T47D (cell line): Measurements from ENCODE around the gene SCYL1.

Experiments used
- DNase-seq, 2 experiments: peaks; one replicate each; pipeline versions ENCODE4 v3.0.0 to v3.0.0-alpha.2; 2011 to 2012; ENCODE audit warnings: low read depth in 1 of 2, low spot score in 1 of 2
- JUND ChIP-seq: IDR thresholded peaks from 2 replicates; pipeline ENCODE4 v1.6.1; 2012; ENCODE audit warnings: low read depth
- in situ Hi-C: cut with HindIII; loops from 2 replicates; pipeline ENCODE4 v1.10.0; 2016; ENCODE audit warnings: low sequenced_read_pairs, low pct_unique_long_range_greater_than_20kb

Gene SCYL1

DNA sequence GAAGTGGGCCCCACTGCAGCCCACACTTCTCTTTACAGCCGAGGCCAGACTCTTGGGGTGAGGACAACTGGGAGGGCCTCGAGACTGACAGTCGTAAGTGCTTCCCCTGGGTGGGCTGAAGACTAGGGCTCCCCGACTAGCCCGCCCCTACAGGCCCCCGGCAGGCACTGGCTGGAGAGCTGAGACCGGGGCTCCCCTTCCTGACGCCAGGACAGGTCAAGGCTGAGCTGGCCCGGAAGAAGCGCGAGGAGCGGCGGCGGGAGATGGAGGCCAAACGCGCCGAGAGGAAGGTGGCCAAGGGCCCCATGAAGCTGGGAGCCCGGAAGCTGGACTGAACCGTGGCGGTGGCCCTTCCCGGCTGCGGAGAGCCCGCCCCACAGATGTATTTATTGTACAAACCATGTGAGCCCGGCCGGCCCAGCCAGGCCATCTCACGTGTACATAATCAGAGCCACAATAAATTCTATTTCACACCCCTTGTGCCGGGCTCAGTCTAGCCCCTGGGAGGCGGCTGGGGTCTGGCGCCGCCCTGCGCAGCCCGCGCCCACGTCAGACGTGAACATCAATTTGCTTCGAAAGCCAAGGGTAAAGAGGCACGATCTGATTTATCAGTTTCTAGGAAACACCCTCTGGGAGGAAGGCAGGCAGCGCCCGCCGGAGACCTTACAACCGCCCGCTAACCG is 13.5 kb downstream of the SCYL1 start:
- no peak for DNase-seq
- in situ Hi-C loops = no loop called here
- TF ChIP-seq JUND = no peak

DNA sequence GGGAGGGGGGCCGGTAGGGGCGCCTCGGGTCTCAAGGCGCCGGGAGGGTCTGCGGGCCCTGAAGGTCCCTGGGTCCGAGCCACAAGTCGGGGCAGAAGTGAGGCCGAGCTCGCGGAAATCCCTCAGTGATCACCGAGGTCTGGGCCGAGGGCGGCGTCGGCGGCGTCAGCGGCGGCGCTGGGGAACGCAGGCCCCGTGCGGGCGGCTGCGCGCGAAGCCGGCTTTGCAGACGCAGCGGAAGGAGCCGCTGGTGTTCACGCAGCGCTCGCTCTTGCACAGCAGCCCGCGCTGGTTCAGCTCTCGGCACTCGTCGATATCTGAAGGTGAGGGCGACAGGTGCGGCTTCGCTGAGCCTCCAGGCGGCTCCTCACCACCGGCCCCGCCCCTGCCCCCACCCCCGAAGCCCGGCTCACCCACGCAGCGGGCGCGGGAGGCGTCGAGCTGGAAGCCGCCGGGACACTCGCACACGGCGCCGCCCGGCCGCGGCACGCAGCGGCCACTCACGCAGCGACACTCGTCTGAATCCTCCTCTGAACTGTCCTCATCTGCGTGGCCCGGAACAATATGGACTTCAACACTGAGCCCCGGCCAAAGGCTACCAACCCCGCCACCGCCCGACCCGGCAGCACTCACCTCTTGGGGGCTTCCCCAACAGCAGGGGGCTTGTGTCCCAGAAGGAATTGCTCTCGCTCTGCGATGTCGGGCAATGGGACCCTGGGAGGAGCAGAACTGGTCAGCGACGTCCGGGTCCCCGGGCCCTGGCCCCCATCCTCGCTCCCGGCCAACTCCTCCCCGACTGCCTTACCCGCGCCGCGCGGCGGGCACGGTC is 14.2 kb downstream of the SCYL1 start:
- in situ Hi-C loops = no loop called here
- no peak for TF ChIP-seq JUND
- DNase-seq = no peak

DNA sequence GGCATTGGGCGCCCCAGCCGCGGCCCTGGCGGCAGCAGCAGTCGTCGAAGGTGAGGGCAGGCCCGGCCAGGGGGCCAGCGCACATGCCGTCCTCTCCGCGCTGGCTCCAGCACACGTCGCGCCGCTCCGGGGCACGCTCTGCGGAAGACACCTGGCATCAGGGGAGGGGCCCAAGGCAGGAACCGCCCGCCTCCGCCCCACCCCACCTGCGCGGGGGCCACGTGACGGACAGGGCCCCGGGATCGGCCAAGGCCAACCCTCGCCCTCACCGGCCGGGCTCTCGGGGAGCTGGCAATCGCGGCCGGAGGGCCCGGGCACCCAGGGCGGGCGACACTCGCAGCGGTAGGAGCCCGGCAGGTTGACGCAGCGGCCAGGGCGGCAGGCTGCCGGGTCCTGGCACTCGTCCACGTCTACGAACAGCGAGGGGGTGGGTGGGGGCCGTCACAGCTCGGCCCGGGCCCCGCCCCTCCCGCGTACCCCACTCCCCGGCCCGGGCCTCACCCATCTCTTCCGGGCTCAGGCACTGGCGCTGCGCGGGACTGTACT is 14.9 kb downstream of the SCYL1 start:
- DNase-seq = peak; percentile 95 to 99
- no peak for TF ChIP-seq JUND
- in situ Hi-C loops = no loop called here

DNA sequence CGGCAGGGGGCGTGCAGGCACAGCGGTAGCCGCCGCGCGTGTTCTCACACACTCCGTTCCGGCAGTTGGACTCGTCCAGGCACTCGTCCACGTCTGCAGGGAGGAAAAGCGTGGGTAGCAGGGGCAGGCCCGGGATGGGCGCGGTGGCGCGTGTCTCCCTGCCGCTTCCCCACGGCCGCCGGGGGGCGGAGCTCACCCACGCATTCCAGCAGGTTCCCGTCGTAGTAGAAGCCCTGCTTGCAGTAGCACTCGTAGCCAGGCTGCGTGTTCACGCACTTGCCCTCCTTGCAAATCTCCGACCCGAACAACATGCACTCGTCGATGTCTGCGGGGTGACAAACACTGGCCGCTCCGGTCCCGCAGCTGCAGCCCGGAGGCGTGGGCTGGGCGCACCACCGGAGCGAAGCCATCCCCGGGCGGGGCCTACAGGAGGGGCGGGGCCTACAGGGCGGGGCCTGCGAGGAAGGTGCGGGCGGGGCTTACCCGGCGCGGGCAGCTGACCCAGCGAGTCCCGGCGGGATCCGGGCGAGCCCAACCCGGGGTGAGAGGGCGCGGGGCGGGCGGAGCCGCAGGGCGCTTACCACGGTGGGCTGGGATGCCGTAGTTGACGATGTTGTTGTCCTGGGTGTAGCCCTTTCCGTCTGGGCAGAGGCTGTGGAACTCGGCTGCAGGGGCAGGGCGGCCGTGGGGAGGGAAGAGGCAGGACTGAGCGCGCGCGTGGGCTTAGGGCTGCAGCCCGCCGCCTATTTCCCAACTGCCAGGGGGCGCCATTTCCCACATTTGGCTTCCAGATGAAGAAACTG is 15.6 kb downstream of the SCYL1 start:
- peak; percentile 97 to 100 for DNase-seq
- in situ Hi-C loops = no loop called here
- TF ChIP-seq JUND = no peak

DNA sequence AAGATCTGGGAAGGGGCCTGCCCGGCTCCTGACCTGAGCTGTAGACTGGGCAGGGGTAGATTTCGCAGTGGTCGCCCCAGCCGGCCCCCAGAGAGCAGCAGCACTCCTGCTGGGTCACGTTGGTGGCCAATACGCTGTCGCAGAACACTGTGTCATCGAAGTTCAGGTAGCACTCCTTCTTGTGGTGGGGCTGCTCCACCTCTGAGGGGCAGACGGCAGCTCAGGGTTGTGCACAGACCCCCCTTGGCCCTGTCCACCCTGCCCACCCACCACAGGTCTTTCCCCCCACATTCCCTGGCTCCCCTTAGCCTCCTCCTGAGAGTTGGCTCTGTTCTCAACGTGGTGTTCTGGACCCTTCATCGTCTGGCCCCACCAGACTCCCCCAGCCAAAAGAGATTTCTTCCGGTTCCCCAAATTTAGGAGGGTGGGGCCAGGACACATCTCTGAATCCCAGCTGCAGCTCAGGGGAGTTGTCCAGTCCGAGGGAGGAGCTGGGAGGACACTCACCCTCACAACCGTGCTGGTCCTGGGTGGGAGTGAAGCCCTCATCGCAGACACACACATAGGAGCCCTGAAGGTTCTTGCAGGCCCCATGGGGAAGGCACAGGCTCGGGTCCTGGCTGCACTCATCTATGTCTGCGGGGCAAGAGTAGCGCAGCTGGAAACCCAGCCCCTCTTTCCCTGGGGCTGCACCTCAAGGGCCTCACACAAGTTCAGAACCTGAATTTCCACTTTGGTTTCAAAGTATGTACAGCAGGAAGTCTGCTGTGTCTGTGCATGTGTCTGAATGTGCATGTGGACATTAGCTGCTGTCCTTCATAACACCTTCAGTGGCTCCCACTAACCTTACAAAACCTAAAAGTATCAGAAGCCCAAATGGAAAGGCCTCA is 16.5 kb downstream of the SCYL1 start:
- in situ Hi-C loops = no loop called here
- peak; percentile 81 to 86 for DNase-seq
- no peak for TF ChIP-seq JUND

DNA sequence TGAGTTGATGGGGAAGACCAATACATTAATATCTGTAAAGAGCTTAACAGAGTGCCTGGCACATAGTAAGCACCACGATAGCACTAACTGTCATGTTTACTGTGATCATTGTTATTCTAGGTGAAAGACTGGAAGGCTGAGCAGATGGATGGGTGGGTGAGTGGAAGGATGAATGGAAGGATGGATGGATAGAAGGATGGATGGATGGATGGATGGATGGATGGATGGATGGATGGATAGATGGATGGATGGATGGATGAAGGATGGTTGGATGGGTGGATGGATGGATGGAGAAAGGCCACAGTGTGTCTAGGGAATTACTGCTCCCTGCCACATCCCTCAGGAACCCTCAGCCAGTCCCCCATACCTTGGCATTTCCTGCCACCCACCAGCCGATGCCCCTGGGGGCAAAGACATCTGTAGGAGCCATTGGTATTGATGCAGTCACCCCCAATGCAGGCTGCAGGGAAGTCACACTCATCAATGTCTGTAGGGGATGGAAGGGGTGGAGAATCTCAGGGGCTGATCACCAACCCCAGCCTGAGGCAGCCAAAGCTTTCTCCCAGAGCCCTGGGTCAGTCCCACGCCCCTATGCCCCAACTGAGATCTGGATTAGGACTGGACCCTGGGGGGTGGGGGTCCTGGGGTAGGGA is 18.0 kb downstream of the SCYL1 start:
- no peak for DNase-seq
- in situ Hi-C loops = no loop called here
- TF ChIP-seq JUND = no peak

DNA sequence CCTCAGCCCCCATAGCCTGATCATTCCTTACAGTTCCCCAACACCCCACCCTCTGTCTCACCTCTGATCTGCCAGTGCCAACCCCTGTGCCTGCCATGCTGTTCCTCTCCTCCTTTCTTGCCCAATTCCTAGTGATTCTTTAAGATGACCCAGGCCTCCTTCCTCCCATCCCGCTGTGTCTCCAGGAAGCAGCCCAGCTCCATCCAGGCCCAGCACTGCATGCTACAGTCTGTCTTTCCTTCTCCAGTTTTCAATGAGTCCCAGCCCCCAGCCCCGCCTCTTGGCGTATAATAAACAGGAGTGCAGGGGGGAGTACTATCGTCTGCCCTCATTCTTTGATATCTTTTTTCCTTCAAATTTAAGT is 21.0 kb downstream of the SCYL1 start:
- no peak for DNase-seq
- in situ Hi-C loops = no loop called here
- no peak for TF ChIP-seq JUND

DNA sequence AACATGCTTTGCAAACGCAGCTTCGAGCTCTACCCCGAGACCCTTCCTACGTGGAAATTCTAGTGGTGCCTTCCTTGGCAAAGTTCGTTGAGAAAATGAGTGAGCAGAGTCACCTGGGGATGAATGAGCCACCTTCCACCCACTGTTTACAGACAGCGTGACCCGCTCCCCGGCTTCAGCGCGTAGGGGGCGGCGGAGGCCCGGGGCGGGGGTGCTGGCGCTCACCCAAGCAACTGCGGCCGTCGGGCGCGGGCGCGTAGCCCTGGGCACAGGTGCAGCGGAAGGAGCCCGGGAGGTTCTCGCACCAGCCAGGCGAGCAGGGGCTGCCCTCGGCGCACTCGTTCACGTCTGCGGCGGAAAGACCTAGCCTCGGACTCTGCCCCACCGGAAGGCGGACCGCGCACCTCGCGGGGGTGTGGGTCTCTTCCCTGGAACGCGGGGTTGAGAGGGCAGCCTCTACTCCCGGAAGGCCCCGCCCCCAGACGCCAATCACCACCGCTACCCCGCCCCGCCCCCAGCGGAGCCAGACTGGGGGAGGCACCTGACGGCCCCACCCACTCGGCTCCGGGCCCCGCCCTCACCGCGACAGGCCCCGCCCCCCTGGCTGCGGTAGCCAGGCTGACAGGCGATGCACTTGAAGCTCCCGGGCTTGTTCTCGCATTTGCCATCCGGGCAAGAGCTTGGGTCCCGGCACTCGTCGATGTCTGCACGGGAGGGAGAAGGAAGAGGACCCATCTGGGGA is 21.5 kb downstream of the SCYL1 start:
- DNase-seq = peak; percentile 97 to 99
- in situ Hi-C loops = no loop called here
- no peak for TF ChIP-seq JUND

DNA sequence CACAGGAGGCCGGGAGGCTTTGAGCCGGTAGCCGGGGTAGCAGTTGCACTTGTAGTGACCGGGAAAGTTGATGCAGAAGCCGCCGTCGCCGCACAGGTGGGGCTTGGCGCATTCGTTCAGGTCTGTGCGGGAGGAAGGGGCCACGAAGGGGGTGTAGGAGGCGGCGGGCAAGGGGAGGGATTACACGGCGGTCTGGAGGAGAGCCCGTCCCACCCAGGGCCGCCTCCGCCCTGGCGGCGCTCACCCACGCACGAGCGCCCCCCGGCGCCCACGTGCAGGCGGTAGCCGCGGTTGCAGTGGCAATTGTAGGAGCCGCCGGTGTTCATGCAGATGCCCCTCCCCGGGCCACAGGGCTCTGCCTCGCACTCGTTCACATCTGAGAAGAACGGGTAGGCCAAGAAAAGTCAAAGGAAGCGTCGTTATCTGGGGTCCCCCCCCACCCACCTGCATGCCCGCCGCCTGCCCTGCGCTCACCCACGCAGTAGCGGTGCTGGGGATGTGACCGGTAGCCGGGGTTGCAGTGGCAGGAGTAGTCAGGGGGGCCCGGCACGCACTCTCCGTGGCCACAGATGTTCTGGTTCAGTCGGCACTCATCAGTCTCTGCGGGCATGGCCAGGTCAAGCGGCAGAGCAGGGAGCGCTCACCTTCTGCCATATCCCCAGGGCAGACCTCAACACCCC is 22.7 kb downstream of the SCYL1 start:
- no peak for TF ChIP-seq JUND
- no peak for DNase-seq
- in situ Hi-C loops = no loop called here

DNA sequence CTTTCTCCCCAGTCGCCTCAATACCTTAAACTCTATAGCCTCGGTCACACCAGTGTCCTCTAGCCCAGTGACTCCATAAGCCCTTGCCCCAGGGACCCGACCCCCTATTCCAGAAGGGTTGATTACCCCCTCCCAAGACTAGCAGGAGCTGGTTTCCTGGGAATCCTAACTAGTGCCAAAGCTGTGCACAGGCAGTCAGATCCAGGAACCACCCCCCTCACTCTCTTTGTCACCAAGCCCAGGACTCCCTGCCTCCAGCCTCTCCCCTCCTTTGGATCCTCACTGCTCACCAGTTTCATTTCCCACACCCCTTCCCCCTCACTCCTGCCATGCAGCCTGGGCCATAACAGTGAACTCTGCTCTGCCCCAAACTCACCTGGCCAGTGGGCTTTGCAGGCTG is 23.5 kb downstream of the SCYL1 start:
- in situ Hi-C loops = no loop called here
- no peak for DNase-seq
- no peak for TF ChIP-seq JUND
